ACHN (cell line): ENCODE measurements around the gene NOXA1.
"Not testable (repeated sequence)": the region's sequence is repeated elsewhere in the genome, so short reads cannot be mapped to it uniquely, and the experiment has no call there.

ENCODE experiments used
- DNase-seq: peaks from one replicate; pipeline ENCODE4 v3.0.0-alpha.2; 2015
- in situ Hi-C: cut with HindIII; loops from 2 replicates; pipeline ENCODE4 v1.10.0; 2017; ENCODE audit warnings: low sequenced_read_pairs, low pct_ligation_motif_present, low pct_unique_long_range_greater_than_20kb

NOXA1 gene

GRCh38 chr9:137422604-137423513, at the start of gene NOXA1, which contains the start of gene EXD3:
NOXA1 (plus strand) TSS chr9:137423393; CDS start chr9:137423530, 137 bp downstream.
EXD3 (minus strand) TSS chr9:137423162; CDS start chr9:137395357, 27,805 bp downstream.
- peak; percentile 91 for DNase-seq
- in situ Hi-C loops: no loop called here

- DNase-seq: peak; percentile 54
- in situ Hi-C loops: no loop called here
Measured at GRCh38 chr9:137373611-137373980, 49.6 kb upstream of the NOXA1 start.

- DNase-seq: no peak
- in situ Hi-C loops: no loop called here
Measured at GRCh38 chr9:137374131-137374845, 48.9 kb upstream of the NOXA1 start.

DNA sequence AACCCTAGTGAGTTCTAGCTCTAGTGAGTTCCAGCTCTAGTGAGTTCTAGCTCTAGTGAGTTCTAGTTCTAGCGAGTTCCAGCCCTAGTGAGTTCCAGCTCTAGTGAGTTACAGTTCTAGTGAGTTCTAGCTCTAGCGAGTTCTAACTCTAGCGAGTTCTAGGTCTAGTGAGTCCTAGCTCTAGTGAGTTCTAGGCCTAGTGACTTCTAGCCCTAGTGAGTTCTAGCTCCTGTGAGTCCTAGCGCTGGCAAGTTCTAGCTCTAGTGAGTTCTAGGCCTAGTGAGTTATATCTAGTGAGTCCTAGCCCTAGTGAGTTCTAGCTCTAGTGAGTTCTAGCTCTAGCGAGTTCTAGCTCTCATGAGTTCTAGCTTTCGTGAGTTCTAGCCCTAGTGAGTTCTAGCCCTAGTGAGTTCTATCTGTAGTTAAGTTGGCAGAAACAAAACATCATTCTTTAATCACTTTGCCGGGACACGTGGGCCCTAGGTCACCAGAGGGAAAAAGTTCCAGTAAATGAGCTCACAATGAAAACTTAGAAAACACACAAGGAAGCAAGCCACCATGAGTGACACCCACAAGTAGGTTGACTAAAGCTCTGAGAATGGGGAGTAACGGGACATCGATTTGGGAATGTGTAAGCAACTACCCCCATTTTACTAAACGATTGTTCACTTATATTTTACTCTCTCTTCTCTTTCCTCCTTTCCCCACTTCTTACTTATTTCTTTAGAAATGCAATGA, 47.7 kb upstream of the NOXA1 start:
- DNase-seq: no peak
- in situ Hi-C loops: no loop called here

GRCh38 chr9:137376386-137376785, 46.8 kb upstream of the NOXA1 start:
- in situ Hi-C loops: no loop called here
- no peak for DNase-seq

DNA sequence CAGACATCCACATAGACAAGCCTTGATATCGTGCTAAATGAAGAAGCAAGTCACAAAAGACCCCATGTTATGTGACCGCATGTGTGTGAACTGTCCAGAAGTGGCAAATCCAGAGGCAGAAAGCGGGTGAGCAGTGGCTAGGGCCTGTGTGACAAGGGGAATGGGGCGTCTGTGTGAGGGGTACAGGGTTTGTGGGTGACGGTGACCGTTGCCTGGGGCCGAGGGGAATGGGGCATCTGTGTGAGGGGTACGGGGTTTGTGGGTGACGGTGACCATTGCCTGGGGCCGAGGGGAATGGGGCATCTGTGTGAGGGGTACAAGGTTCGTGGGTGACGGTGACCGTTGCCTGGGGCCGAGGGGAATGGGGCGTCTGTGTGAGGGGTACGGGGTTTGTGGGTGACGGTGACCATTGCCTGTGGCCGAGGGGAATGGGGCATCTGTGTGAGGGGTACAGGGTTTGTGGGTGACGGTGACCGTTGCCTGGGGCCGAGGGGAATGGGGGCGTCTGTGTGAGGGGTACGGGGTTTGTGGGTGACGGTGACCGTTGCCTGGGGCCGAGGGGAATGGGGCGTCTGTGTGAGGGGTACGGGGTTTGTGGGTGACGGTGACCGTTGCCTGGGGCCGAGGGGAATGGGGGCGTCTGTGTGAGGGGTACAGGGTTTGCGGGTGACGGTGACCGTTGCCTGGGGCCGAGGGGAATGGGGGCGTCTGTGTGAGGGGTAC, 44.3 kb upstream of the NOXA1 start:
- DNase-seq, in situ Hi-C loops: not testable (repeated sequence)

- no peak for DNase-seq
- in situ Hi-C loops: no loop called here
Measured at GRCh38 chr9:137379761-137380161, 43.4 kb upstream of the NOXA1 start.

DNA sequence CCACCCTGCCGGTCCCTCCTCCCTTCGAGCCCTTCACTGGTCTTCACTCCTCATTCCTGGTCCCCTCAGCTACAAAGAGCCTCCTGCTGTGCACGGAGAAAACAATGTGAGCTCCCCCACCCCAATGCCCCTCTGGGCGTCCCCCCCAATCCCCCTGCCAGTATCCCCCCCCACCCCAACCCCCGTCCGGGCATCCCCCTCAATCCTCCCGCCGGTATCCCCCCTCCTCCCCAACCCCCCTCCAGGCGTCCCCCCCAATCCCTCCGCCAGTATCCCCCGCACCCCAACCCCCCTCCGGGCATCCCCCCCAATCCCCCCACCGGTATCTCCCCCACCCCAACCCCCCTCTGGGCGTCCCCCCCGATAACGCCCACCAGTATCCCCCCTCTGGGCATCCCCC, 43.0 kb upstream of the NOXA1 start:
- in situ Hi-C loops: no loop called here
- no peak for DNase-seq

GRCh38 chr9:137380606-137381005, 42.6 kb upstream of the NOXA1 start:
- in situ Hi-C loops: no loop called here

DNA sequence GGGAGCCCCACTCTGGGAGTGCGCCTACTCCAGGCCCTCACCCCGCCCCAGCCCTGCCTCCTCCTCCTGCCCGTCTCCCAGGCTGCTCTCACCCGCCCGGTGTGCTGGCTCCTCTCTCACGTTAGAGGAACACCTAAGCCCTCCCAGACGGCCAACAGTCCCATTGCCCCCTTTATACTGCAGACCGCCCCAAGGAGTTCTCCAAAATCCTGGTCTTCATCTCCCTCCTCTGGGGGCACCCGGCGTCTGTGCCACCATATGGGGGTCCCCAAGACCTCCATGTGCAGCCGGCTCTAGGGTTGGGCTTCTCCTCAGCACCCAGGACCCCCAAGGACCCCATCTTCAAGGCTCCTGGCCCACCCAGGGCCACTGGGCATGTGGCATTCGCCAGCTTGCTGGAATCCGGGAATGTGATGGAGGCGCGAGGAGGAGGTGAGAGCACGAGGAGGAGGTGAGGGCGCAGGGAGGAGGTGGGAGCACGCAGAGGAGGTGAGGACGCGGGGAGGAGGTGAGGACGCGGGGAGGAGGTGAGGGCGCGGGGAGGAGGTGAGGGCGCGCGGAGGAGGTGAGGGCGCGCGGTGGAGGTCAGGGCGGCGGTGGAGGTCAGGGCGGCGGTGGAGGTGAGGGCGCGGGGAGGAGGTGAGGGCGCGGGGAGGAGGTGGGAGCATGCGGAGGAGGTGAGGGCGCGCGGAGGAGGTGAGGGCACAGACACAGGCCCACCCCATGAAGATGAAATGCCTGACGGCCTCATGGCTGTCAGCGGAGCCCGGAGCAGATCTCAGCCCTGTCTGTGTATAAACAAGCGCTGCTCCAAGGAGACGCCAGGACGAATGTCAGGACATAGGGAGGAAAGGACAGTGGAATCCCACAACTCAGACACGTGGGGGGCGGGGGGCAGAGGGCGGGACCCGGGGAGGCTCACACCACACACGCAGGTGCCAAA, 41.4 kb upstream of the NOXA1 start:
- no peak for DNase-seq
- in situ Hi-C loops: no loop called here

More at GRCh38 chr9:137380606-137381005, 42.6 kb upstream of the NOXA1 start:
- DNase-seq: no peak

- DNase-seq: no peak
- in situ Hi-C loops: no loop called here
Measured at GRCh38 chr9:137382444-137383080, 40.6 kb upstream of the NOXA1 start.

DNA sequence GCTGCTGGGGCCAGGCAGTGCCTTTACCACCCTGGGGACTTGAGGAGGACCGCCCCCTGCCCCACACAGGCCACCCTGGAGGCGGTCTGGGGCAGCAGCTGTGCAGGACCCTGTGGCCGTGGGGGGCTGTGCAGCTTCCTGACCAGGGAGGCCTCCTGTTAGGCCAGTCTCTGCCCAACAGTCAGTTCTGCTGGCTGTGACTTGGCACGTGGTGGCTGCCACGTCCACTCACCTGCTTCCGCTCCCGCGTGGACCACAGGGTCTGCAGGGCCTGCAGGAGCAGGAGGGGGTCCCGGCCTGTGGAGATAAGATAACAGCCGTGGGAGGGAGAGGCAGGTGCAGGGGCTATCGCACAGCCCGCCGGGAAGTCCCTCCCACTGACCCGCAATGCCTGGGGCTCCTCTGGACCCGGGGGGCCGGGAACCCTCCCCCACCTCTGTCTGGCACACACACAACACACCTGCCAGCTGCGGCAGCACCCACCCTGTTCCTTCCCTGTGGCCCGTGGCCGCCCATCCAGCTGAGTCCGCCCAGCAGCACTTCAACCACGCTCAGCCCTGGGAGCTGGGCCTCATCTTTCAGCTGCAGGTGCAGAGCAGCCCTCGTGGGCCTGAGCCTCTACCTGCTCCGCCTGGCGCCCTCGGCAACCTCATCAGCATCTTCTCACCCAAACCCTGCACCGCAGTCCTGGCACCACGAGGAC, 40.0 kb upstream of the NOXA1 start:
- DNase-seq: no peak
- in situ Hi-C loops: no loop called here

GRCh38 chr9:137383784-137384756, 39.1 kb upstream of the NOXA1 start:
- no peak for DNase-seq
- in situ Hi-C loops: no loop called here

DNA sequence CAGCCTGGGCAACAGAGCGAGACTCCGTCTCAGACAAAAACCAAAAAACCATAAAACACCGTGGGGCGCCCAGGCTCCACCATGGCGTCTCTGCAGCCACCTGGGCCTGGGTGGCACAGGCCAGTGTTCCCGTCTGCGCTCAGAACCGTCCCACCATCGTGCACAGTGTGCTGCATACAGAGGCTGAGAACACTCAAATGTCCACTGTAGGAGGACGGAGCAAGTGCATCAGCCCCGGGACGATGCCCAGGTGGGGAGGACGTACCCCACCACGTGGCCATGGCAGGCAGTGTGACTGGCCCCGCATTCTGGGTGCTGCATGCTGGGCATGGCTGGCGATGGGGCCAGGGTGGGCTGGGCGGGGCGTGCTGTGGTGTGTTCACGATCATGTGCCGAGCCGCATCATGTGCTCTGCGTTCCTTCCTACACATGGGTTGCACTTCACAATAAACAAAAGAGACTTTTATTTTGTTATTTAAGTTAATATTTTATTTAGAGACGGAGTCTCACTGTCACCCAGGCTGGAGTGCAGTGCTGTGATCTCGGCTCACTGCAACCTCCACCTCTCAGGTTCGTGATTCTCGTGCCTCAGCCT, 38.0 kb upstream of the NOXA1 start:
- DNase-seq: no peak
- in situ Hi-C loops: no loop called here

- DNase-seq, in situ Hi-C loops: not testable (repeated sequence)
Measured at GRCh38 chr9:137386507-137387113, 36.6 kb upstream of the NOXA1 start.
